HG02588 (cell line): ENCODE measurements around the gene MYO1G.
"Not testable (repeated sequence)": the region's sequence is repeated elsewhere in the genome, so short reads cannot be mapped to it uniquely, and the experiment has no call there.

Experiments
- ATAC-seq: cut with Tn5 transposase; IDR thresholded peaks from one replicate; pipeline ENCODE4 v1.9.1; 2021; ENCODE audit warnings: mild to moderate bottlenecking, moderate library complexity; ENCODE audit not compliant: unreplicated experiment

The MYO1G gene

DNA sequence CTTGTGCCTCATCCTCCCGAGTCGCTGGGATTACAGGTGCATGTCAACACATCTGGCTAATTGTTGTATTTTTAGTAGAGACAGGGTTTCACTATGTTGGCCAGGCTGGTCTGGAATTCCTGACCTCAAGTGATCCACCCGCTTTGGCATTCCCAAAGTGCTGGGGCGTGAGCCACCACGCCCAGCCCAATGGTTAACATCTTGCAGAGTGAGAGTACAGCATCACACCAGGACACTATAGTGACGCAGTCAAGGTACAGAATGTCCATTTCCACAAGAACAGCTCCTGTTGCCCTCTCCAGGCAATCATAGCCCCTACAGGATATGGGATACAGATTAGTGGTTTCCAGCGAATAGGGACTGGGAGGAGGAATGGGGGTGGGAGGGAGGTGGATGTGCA, 34.0 kb downstream of the MYO1G start:
- no peak for ATAC-seq

DNA sequence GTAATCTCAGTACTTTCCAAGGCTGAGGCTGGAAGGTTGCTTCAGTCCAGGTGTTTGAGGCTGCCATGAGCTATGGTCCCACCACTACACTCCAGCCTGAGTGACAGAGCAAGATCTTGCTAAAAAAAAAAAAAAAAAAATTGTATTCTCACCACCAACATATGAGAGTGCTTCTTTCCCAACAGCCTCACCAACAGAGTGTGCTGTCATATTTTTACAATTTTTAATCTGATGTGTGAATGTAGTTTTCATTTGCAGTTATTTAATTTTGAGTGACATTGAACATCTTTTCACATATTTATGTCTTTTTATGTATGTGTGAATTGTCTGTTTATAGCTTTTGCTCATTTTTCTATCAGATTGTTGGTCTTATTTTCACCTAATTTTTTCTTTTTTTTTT, 35.2 kb downstream of the MYO1G start:
- no peak for ATAC-seq

DNA sequence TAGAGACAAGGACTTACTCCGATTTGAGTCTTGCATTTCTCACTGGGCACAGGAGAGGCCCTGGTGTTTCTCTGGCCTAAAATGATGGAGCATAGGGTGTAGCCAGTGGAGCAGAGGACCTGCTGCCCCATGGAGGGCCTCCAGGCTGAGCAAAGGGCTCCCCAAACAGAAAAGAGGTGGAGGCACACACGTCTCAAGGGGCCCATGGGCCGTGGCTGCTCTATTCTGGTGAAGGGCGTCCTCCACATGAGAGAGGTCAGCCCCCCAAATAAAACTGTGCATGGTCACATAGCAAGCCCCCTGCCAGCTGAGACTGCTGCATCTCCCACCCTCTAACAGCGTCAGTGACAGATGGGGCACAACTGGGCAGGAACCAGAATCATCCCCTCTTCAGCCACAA, 41.4 kb downstream of the MYO1G start:
- no peak for ATAC-seq

DNA sequence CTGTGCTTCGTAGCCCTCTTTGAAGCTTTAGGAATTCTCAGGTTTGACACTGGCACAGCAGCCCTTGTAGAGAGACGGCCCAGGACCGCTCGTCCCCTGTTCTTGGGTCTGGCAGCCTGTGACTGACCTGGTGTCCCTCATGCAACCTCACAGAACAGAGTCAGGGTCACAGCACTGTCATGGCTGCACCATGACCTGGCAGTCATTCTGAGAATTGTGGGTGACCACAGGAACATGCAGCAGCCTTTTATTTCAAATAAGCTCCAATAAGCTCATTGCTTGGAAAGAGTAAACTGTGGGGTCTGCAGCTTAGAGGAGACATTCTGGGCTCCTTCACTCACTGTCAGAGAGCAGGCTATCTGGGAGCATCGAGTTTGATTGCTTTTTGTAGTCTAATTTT, 42.5 kb downstream of the MYO1G start:
- no peak for ATAC-seq

DNA sequence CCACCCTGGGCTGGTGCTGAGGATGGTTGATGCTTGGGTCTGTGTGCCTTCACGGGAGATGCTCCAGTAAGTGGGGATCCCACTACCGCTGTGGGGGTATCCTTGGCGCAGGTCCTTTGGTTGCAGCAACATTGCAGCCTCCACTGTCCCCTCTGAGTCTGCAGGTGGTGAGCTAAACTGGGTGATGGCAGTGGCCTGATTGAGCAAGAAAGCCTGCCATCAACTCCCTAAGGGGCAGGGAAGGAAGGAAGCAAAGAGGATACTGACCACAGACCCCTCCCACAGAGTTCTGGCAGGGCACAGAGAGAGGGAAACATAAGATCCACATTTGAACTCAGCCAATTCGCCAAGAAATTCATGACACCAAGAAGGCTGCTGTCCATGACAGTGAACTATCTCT, 43.2 kb downstream of the MYO1G start:
- ATAC-seq = no peak

DNA sequence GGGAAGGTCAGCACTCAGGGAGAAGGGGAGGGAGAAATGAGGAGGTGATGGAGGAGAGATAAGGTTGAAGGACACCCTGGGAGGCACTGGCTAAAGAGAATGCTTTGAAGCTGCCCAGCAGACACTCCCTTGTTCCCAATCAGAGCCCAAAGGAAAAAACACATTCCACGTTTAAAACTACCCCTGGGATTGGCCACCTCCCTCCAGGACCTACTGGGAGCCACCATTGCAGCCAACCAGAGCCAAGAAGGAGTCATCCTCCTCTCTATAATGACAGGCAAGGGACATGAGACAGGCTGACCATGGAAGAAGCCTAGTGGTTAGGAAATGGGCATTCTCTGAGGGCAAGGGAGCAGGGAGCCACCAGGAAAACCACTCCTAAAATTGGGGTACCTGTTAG, 43.8 kb downstream of the MYO1G start:
- ATAC-seq = no peak

DNA sequence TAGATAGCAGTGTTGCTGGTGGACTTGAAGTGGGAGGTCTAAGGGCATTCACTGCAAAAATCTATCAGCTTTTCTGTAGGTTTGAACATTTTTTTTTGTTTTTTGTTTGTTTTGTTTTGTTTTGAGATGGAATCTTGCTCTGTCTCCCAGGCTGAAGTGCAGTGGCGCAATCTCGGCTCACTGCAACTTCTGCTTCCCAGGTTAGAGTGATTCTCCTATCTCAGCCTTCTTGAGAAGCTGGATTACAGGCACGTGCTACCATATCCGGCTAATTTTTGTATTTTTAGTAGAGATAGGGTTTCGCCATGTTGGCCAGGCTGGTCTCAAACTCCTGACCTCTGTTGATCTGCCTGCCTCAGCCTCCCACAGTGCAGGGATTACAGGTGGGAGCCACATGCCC, 44.3 kb downstream of the MYO1G start:
- not testable (repeated sequence) for ATAC-seq

DNA sequence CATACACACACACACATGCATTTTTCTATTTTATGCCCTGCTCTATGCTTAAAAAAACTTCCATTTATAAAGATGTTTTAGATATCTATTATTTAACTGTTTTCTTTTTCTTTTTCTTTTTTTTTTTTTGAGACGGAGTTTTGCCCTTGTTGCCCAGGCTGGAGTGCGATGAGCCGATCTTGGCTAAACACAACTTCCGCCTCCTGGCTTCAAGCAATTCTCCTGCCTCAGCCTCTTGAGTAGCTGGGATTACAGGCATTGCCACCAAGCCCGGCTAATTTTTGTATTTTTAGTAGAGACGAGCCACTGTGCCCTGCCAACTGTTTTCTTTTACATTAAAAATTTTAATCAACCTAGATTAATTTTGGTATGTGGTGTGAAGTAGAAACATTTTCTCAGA, 47.9 kb downstream of the MYO1G start:
- ATAC-seq = no peak

DNA sequence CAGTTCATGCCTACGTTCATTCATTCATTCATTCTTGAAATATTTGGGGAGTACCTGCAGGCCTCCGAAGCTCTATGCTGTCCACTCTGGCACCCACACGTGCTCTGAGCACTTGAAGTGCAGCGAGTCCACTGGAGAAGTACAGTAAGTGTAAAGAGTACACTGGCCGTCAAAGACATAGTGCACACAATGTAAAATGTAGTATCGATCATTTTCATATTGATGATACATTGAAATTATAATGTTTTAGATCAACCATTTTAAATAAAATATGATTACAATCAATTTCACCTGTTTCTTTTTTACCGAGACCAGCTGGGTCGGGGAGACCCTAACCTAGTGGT, 56.5 kb downstream of the MYO1G start:
- ATAC-seq = no peak

DNA sequence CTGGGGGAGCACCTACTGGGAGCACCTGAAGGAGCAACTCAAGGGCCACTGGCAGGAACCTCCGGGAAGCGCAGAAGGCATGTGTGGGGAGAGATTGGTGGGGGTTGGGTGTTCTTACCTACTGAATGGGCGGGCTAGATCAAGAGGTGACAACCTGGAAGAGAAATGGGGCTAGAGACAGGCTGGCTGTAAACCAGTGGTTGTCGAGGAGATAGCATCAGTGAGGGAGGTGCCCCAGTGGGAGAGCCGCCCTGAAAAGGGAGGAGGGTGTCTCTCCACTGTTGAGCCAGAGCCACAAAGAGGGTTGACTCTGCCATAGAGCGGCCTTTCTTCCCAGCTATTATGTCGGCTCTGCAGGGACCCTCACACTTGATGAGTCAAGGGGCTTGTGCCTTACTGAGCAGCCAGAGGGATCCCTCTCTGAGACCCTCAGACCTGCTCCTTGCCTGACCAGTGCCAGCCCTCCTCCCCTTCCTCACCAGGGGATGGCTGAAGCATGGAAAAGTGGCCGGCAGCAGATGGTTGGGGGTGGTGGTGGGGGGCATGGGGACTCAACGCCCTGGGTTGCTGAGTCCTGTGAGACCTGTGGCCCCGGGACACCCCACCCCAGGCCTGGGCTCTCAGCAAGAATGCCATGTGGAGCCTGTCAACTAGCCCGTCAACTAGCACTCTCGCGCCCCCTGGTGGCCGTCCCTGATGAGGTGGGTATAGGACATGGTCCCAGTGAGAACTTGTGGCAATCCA, 57.0 kb downstream of the MYO1G start:
- peak; percentile 68 for ATAC-seq

DNA sequence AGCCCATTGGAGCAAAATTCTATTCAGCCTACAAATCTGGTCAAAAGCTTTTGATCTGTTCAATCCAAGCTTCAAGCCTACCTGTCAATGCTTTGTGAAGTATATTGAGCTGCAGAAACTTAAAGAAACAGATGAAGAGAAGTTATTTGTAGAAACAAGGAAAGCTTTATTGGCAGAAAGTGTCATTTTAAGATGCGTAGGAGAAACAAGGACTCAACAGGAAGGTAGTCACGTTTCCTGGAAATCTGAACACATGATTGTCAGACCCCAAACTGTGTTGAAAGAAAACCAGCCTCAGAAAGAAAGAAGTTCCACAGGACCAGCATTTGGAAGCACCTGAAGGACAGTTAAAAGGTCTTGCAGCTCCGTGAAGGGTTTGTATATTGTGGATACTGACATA, 58.7 kb downstream of the MYO1G start:
- ATAC-seq = no peak

DNA sequence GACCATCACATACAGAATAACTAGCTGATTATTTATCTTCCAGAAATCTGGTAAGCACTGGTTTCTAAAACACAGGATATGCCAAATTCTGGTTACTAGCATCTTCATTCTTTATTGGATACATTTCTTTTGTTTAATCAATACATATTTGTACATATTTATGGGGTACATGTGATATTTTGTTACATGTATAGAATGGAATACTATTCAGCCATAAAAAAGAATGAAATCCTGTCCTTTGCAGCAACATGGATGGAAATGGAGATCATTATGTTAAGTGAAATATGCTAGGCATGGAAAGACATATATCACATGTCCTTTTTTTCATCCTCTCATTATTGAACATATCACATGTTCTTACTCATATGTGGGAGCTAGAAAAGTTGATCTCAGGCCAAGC, 60.8 kb downstream of the MYO1G start:
- no peak for ATAC-seq

DNA sequence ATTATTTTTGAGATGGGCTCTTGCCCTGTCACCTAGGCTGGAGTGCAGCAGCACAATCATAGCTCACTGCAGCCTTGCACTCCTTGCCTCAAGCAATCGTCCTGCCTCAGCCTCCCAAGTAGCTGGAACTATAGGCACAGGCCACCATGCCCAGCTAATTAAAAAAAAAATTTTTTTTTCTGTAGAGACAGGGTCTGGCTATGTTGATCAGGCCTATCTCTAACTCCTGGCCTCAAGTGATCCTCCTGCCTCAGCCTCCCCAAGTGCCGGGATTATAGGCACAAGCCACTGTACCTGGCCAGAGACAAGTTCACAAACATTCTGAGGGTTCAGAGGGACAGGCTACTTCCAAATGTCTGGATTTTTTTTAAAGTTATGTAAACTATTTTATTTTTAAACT, 61.4 kb downstream of the MYO1G start:
- no peak for ATAC-seq

DNA sequence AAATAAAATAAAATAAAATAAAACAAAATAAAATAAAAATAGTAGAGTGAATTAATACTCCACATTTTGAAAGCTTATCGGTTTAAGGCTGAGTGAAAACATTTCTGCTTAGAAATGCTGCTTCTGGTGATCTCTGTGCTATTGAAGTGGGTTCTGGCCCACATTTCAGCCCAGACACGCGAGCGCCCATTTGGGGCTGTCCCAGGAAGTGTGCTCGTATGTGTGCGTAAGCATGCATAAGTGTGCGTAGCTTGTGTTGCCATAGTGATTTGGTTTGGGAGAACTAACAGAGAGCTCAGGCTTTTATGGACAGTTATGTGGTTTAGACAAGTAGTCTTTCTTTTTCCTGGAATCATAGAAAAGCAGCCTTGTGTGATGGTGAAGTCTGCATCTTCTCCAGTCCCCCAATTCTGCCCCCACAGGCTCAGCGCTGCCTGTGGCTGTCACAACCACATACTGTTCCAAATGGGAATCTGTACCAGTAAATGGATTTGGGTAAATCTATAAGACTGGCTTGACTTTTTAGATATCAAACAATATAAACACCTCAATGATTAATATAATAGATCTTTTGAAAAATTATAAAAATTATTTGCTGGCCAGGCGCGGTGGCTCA, 63.7 kb downstream of the MYO1G start:
- ATAC-seq = no peak

DNA sequence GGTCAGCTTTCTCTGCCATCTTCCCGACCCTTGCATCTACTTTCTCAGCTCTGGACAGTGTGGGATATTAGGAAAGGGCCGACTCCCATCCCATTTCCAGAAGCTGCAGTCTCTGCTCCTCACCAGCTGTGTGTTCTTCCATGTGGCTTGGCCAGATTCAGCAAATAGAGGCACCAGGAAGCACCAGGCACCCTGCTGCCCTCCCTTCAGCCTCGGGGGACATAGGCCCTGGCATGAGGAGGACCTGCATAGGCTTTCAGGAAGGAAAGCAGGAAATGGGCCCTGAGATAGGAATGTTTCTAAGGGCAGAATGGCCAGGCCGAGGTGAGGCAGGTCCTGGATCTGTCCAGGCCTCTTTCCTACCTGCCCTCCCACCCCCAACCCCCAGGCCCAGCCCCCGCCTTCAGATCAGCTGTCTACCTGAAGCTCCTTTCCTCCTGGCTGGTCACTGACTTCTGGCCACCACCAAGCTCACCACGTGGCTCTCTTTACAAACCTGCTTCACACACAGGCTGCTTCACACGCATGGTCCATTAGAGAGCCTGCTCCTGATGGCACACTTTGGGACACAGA, 66.0 kb downstream of the MYO1G start:
- no peak for ATAC-seq
